ENCODE results near the gene ZSCAN5A. TPM values are rescaled to one million over a fixed set of nuclear protein-coding genes. Genes with fewer than 3 reads are reported as not detected.

ZSCAN5A gene
- total and polyA plus RNA-seq, 9 of the 15 experiments (the other 6 are each of a cell fraction or from before 2014, with no cell fraction given), result 5.8 to 15.3 (median 11.8) TPM

- TF ChIP-seq VEZF1 (CRISPR knock-in tag; IDR thresholded peaks at IDR 0.05), result no peak; the same call in 1 of the 2 replicates
- TF ChIP-seq EZH2 (IDR thresholded peaks at IDR 0.05; ENCODE audit: borderline replicate concordance, low read depth, low read length), result no peak
- no peak for TF ChIP-seq PHB2 (IDR thresholded peaks at IDR 0.05; ENCODE audit: low read depth)
- no peak for TF ChIP-seq CBX5 (IDR thresholded peaks at IDR 0.05; ENCODE audit: borderline replicate concordance, low read depth)
- TF ChIP-seq ZSCAN29 (IDR thresholded peaks at IDR 0.05), result no peak
- no peak for TF ChIP-seq BCLAF1 (IDR thresholded peaks at IDR 0.05; ENCODE audit: borderline replicate concordance in 1 of 2, control insufficient read depth in 1 of 2, low read depth in 2 of 2, low read length in 1 of 2)
- no peak for TF ChIP-seq CHD1 (IDR thresholded peaks at IDR 0.05; ENCODE audit: low read length)
- no peak for TF ChIP-seq HMG20A (CRISPR knock-in tag; conservative IDR thresholded peaks at IDR 0.05)
- TF ChIP-seq BDP1 (IDR thresholded peaks at IDR 0.05; ENCODE audit: insufficient read depth, insufficient read length), result no peak
- no peak for TF ChIP-seq STAT5B (CRISPR knock-in tag; IDR thresholded peaks at IDR 0.05)
- TF ChIP-seq PHB (CRISPR knock-in tag; IDR thresholded peaks at IDR 0.05), result no peak
- TF ChIP-seq ZFPM2 (CRISPR knock-in tag; IDR thresholded peaks at IDR 0.05), result no peak
- TF ChIP-seq SMAD1 (IDR thresholded peaks at IDR 0.05; ENCODE audit: low read depth, low read length, partially characterized antibody), result no peak
- TF ChIP-seq ZNF766 (CRISPR knock-in tag; conservative IDR thresholded peaks at IDR 0.05), result peak; percentile 89; the same call in 1 of the 2 replicates
- TF ChIP-seq ZNF408 (CRISPR knock-in tag; IDR thresholded peaks at IDR 0.05; ENCODE audit: low read depth), result no peak
- 0 out of 2 replicates have a peak, but pooled peaks have one; percentile 14 for TF ChIP-seq BMI1 (IDR thresholded peaks at IDR 0.05; ENCODE audit: low read length)
- no peak for TF ChIP-seq ZNF644 (tag; IDR thresholded peaks at IDR 0.05; ENCODE audit: low read depth)
- no peak for TF ChIP-seq BRCA1 (IDR thresholded peaks at IDR 0.05)
- no peak for TF ChIP-seq BRCA1 (CRISPR knock-in tag; IDR thresholded peaks at IDR 0.05)
- TF ChIP-seq CBX2 (IDR thresholded peaks at IDR 0.05; ENCODE audit: insufficient read depth, low read length, poor library complexity, severe bottlenecking), result no peak
- TF ChIP-seq ZBTB1 (CRISPR knock-in tag; IDR thresholded peaks at IDR 0.05; ENCODE audit: borderline replicate concordance, low read depth), result no peak
- no peak for TF ChIP-seq ZNF175 (CRISPR knock-in tag; IDR thresholded peaks at IDR 0.05; ENCODE audit: low read depth)
- no peak for TF ChIP-seq ZNF217 (CRISPR knock-in tag; IDR thresholded peaks at IDR 0.05)
- no peak for TF ChIP-seq ZNF324 (CRISPR knock-in tag; IDR thresholded peaks at IDR 0.05)
- TF ChIP-seq L3MBTL2 (IDR thresholded peaks at IDR 0.05), result peak; percentile 58; the same call in 1 of the 2 replicates
- no peak for TF ChIP-seq ZFP36 (IDR thresholded peaks at IDR 0.05; ENCODE audit: low read depth, low read length, partially characterized antibody)
- no peak for TF ChIP-seq KHSRP (IDR thresholded peaks at IDR 0.05)
- no peak for TF ChIP-seq BHLHE40 (IDR thresholded peaks at IDR 0.05; ENCODE audit: low read length)
Measured at GRCh38 chr19:56315077-56315828, 614 bp upstream of the ZSCAN5A start (continued).

Data from K562 (cell line).